CD14-positive monocyte (primary cell): ENCODE data around the gene TRABD. TPM values are rescaled to one million over a fixed set of nuclear protein-coding genes. Genes with fewer than 3 reads are reported as not detected.

Experiments
- DNase-seq, 3 donors: peaks; one replicate each; pipeline ENCODE4 v3.0.0-alpha.2; 2011 to 2022
- H2AFZ ChIP-seq: 2 replicates; pipeline ENCODE4 v1.6.0; 2012; ENCODE audit warnings: mild to moderate bottlenecking, low read depth, low read length, inconsistent platforms; ENCODE audit not compliant: insufficient read depth, poor library complexity, severe bottlenecking
- H3K27ac ChIP-seq, 2 donors: 1 replicate in 1 of 2; 2 replicates in 1 of 2; pipeline ENCODE4 v1.5.1; 2012 to 2013; ENCODE audit warnings: low read length in 2 of 2, control low read depth in 1 of 2, inconsistent platforms in 1 of 2, low read depth in 1 of 2, mild to moderate bottlenecking in 1 of 2
- H3K27me3 ChIP-seq, 2 donors: one replicate each; pipeline versions ENCODE4 v1.6.0 to v1.6.1; 2011 to 2013; ENCODE audit warnings: low read length in 2 of 2; ENCODE audit not compliant: control insufficient read depth in 2 of 2, insufficient read depth in 2 of 2
- H3K36me3 ChIP-seq, 2 donors: replicated peaks in 1 of 2; 1 replicate in 1 of 2; 2 replicates in 1 of 2; pipeline versions ENCODE4 v1.5.1 to v1.6.1; 2012 to 2013; ENCODE audit warnings: low read length in 2 of 2, control low read depth in 1 of 2, inconsistent platforms in 1 of 2, mild to moderate bottlenecking in 1 of 2; ENCODE audit not compliant: insufficient read depth in 2 of 2, control insufficient read depth in 1 of 2
- H3K4me1 ChIP-seq, 2 donors: 1 replicate in 1 of 2; 2 replicates in 1 of 2; pipeline versions ENCODE4 v1.5.1 to v1.6.1; 2012 to 2013; ENCODE audit warnings: low read length in 2 of 2, control low read depth in 1 of 2, inconsistent platforms in 1 of 2, mild to moderate bottlenecking in 1 of 2, moderate library complexity in 1 of 2; ENCODE audit not compliant: insufficient read depth in 2 of 2, control insufficient read depth in 1 of 2
- H3K4me2 ChIP-seq: replicated peaks from 2 replicates; pipeline ENCODE3; 2012; ENCODE audit warnings: low read length, moderate library complexity, mild to moderate bottlenecking; ENCODE audit not compliant: poor library complexity, severe bottlenecking; ENCODE audit errors: extremely low read depth
- H3K4me3 ChIP-seq, 3 experiments: fragments of 200-600 bp in 1 of 3; sonication (generic) in 1 of 3; replicated peaks in 1 of 3; 1 replicate in 2 of 3; 2 replicates in 1 of 3; pipeline ENCODE4 v1.5.1; 2011 to 2013; ENCODE audit warnings: low read length in 3 of 3, mild to moderate bottlenecking in 3 of 3, control low read depth in 2 of 3, low read depth in 2 of 3, inconsistent platforms in 1 of 3, moderate library complexity in 1 of 3
- H3K79me2 ChIP-seq: 2 replicates; pipeline ENCODE4 v1.6.0; 2012; ENCODE audit warnings: mild to moderate bottlenecking, control low read depth, inconsistent platforms, low read length, moderate library complexity; ENCODE audit not compliant: insufficient read depth
- H3K9ac ChIP-seq: 2 replicates; pipeline ENCODE4 v1.6.0; 2017; ENCODE audit warnings: low read length, mild to moderate bottlenecking; ENCODE audit not compliant: insufficient read depth, poor library complexity, severe bottlenecking
- H3K9me3 ChIP-seq, 2 donors: replicated peaks in 1 of 2; 1 replicate in 1 of 2; 2 replicates in 1 of 2; pipeline versions ENCODE4 v1.5.1 to v1.6.1; 2012 to 2013; ENCODE audit warnings: low read length in 2 of 2, control low read depth in 1 of 2; ENCODE audit not compliant: control insufficient read depth in 1 of 2, insufficient read depth in 1 of 2
- H4K20me1 ChIP-seq: 2 replicates; pipeline ENCODE4 v1.6.0; 2012; ENCODE audit warnings: mild to moderate bottlenecking, low read length, control low read depth, moderate library complexity; ENCODE audit not compliant: insufficient read depth
- H3K27ac Mint-ChIP-seq, 7 donors: one replicate each; pipeline ENCODE4 v1.8.0; 2020; ENCODE audit warnings: mild to moderate bottlenecking in 7 of 7, mixed read lengths in 7 of 7, moderate library complexity in 6 of 7, inconsistent platforms in 2 of 7
- H3K27me3 Mint-ChIP-seq, 3 donors: one replicate each; pipeline ENCODE4 v1.8.0; 2021 to 2022; ENCODE audit warnings: low read depth in 3 of 3, mild to moderate bottlenecking in 3 of 3, mixed read lengths in 3 of 3, moderate library complexity in 3 of 3, inconsistent platforms in 1 of 3
- H3K36me3 Mint-ChIP-seq, 2 donors: one replicate each; pipeline ENCODE4 v1.8.0; 2020; ENCODE audit warnings: mixed read lengths in 2 of 2, inconsistent platforms in 1 of 2, mild to moderate bottlenecking in 1 of 2
- H3K4me1 Mint-ChIP-seq: one replicate; pipeline ENCODE4 v1.8.0; 2020; ENCODE audit warnings: mild to moderate bottlenecking, mixed read lengths
- H3K4me3 Mint-ChIP-seq, 2 donors: one replicate each; pipeline ENCODE4 v1.8.0; 2020; ENCODE audit warnings: mild to moderate bottlenecking in 2 of 2, mixed read lengths in 2 of 2, moderate library complexity in 1 of 2
- H3K9me3 Mint-ChIP-seq, 7 donors: one replicate each; pipeline ENCODE4 v1.8.0; 2020 to 2022; ENCODE audit warnings: mixed read lengths in 7 of 7, mild to moderate bottlenecking in 6 of 7, moderate library complexity in 6 of 7, inconsistent platforms in 2 of 7
- CTCF ChIP-seq: fragments of 200-600 bp; IDR thresholded peaks from one replicate; pipeline ENCODE4 v1.8.0; 2022; ENCODE audit warnings: antibody characterized with exemption, mild to moderate bottlenecking
- WGBS: methylation state at CpG from one replicate; pipeline ENCODE4 v1.1.5; 2013; ENCODE audit warnings: missing lambda C conversion rate; ENCODE audit not compliant: insufficient coverage; 5-methylcytosine and 5-hydroxymethylcytosine counted together
- intact Hi-C, 2 donors: fragments of 100-400 bp; cut with micrococcal nuclease; formaldehyde crosslinking; loops; one replicate each; pipeline versions ENCODE4 v1.15.0 to v1.15.1; 2023
- polyA plus RNA-seq, 3 donors: library from polyadenylated mRNA; depleted of rRNA in 1 of 3; unstranded in 2 of 3; stranded (reverse) in 1 of 3; fragments of 300-500 nt in 2 of 3; fragments of >200 nt in 1 of 3; fragmentation: Illumina TruSeq in 2 of 3; gene quantifications; 1 replicate in 2 of 3; 2 replicates in 1 of 3; pipeline ENCODE4 v1.2.3, GENCODE V29; 2012 to 2021

Gene TRABD
- polyA plus RNA-seq, 3 donors, result 34.5 to 240 (median 39.3) TPM

DNA sequence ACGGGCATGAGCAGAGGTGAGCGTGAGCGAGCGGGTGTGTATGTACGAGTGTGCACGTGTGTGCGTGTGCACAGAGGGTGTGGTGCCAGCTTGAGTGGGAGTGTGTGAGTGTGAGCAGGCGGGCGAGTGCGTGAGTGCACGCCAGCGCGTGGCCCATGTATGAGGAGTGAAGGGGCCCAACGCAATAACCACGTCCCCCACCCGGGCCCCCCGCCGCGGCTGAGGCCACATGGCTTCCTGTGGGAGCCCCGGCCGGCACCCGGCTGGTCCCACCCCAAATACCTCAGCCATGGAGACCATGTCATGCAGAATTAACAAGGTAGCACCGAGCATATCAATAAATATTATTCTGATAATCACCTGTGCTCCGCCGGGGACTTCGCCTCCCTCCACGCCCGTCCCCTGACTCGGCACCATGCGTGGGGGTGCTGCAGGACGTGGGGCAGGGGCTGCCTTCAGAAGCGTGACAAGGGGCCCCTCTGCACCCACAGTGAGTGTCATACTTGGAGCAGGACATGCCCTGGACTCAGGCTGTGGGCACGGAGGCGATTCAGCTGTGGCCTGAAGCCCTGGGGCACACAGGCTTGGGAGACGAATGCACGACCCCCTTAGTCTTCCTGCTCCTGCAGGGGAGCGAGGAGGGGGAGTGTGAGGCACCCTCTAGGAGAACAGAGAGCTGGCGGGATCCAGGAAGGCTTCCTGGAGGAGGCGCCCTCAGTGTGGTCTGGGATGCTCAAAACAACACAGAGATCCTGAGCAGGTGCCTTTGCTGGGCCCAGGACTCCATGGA, 5.6 kb upstream of the TRABD start:
- Histone ChIP-seq H3K4me1 (peaks cover 15 to 26% of the 10 kb centered on the region in 2 donors), H3K27me3 (peaks cover 0 to 5% of the 10 kb centered on the region in 2 donors), H3K9ac (no peak overlapping the region), H2AFZ (no peak overlapping the region), H3K9me3 (no peaks in the 10 kb centered on the region), H3K4me3 (no peak overlapping the region), H3K27ac (no peak overlapping the region), H4K20me1 (no peaks in the 10 kb centered on the region), H3K4me2 (no peak overlapping the region), H3K79me2 (peaks cover under 1% of the 10 kb centered on the region), H3K36me3 (no peaks in the 10 kb centered on the region)
- Mint-ChIP-seq H3K9me3 (peaks cover 0 to 9% (median 7%) of the 10 kb centered on the region in 7 donors), H3K4me1 (peaks cover 16% of the 10 kb centered on the region), H3K27ac (peak overlapping the region in 1 of 7 donors; percentile 2), H3K36me3 (peaks cover 3 to 10% of the 10 kb centered on the region in 2 donors), H3K27me3 (peaks cover 12 to 28% (median 23%) of the 10 kb centered on the region in 3 donors), H3K4me3 (peak overlapping the region in 1 of 2 donors; percentile 29)
- intact Hi-C loops, result no loop called here
- TF ChIP-seq CTCF, result no peak
- 52% methylated on average over 32 of the region's 39 CpGs for WGBS
- DNase-seq, result no peak

GRCh38 chr22:50180727-50181521, 4.8 kb upstream of the TRABD start:
- intact Hi-C loops, result no loop called here
- Histone ChIP-seq H3K9me3 (no peaks in the 10 kb centered on the region), H3K4me1 (peaks cover 18 to 30% of the 10 kb centered on the region in 2 donors), H4K20me1 (no peaks in the 10 kb centered on the region), H3K4me3 (no peak overlapping the region), H3K27ac (no peak overlapping the region), H3K9ac (no peak overlapping the region), H3K79me2 (peaks cover 3% of the 10 kb centered on the region), H2AFZ (no peak overlapping the region), H3K36me3 (no peaks in the 10 kb centered on the region), H3K27me3 (peaks cover 0 to 5% of the 10 kb centered on the region in 2 donors), H3K4me2 (no peak overlapping the region)
- H3K4me3 Mint-ChIP-seq, result no peak overlapping the region
- peak overlapping the region in 2 of 7 donors; percentile 2 to 41 for H3K27ac Mint-ChIP-seq
- 95% methylated on average over 17 of the region's 27 CpGs for WGBS
- TF ChIP-seq CTCF, result no peak
- H3K4me1 Mint-ChIP-seq, result peaks cover 18% of the 10 kb centered on the region
- peaks cover 0 to 9% (median 7%) of the 10 kb centered on the region in 7 donors for H3K9me3 Mint-ChIP-seq
- peaks cover 11 to 22% (median 21%) of the 10 kb centered on the region in 3 donors for H3K27me3 Mint-ChIP-seq
- DNase-seq, result no peak
- H3K36me3 Mint-ChIP-seq, result peaks cover 3 to 10% of the 10 kb centered on the region in 2 donors
